Measurements from ENCODE around the gene TAPT1. TPM values are rescaled to one million over a fixed set of nuclear protein-coding genes. Genes with fewer than 3 reads are reported as not detected.

Gene TAPT1
- total RNA-seq, 1 donor from 2014 or later: 17.4 TPM

- no peak for DNase-seq
Observed at GRCh38 chr4:16248605-16249004, 22.3 kb upstream of the TAPT1 start.

GRCh38 chr4:16245241-16245640, 19.0 kb upstream of the TAPT1 start:
- DNase-seq: no peak

DNA sequence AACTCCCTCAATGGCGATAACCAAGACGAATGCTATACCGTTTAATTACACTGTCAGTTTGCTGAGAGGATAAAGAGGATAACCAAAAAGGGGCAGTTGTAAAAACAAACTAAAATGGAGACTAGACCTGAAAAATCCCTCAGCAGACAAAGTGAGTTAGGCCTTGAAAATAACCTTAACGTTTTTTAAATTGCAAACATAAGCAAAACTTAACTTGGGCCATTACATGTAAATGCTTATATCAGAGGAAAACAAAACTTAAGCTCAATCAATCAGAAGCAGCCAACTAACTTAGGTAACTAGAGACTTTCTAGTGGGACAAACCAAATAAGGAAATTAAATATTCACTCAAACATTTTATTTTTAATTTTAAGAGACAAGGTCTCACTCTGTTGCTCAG, 17.0 kb upstream of the TAPT1 start:
- DNase-seq: no peak

DNA sequence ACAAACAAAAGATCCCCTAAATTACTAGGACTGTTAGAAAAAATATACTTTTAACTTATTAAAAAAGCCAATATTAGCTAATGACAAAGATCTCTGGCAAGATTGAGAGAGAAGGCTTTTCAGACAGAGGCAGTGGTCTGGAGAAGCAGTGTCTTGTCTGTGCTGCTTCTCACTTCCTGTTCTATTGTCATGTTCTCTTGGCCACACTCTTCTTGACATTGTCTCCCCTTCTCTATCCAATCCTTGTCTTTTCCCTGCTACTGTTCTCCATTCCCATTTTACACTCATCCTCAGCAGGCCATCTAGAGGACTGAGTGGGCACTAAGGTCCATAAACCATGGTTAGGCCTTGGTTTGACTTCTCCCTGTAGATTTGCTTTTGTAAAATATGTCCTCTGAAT, 14.0 kb upstream of the TAPT1 start:
- DNase-seq: no peak

GRCh38 chr4:16239086-16239485, 12.8 kb upstream of the TAPT1 start:
- DNase-seq: no peak

GRCh38 chr4:16238327-16238726, 12.1 kb upstream of the TAPT1 start:
- no peak for DNase-seq

DNA sequence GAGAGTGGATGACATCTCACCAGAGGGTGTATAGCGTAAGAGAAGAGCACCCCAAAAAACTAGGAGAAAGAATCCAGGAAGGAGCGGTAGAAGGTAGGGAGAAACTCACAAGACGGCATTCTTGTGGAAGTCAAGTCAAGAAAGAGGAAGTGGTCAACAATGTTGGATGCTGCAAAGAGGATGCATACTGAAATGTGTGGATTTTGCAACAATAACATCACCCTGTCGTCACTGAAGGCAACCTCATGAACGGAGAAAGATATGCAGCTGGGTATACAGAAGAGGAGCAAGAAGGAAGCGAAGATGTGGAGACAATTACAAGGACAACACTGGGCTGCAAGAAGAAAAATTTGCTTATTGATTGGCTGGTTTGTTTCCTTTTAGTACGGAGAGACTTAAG, 11.4 kb upstream of the TAPT1 start:
- DNase-seq: no peak

DNA sequence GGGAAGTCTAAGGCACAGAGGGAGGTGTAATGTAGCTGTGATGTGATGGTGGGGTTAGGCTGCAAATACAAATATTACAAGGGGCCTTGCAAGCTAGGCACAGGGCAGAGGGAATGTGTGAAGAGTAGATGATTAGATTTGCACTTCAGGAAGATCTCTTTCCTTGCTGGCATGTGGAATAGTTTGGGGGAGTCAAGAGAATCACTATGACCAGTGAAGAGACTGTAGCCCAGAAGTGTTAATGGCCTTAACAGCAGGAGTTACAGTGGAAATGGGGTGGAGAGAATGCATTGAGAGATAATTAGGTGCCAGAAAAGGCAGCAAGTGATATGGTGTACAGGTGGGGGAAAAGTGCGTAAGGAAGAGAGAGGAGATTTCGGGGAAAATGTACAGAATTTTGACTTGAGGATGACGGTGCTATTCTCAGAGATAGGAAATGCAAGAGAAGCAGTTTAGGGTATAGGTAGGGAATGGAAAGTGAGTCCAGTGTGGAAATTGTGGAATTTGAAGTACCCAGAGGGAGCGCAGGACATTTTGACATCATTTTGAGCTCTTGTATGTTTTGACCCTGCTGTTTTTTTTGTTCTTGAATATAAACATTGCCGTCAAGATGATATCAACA, 10.2 kb upstream of the TAPT1 start:
- DNase-seq: no peak

DNA sequence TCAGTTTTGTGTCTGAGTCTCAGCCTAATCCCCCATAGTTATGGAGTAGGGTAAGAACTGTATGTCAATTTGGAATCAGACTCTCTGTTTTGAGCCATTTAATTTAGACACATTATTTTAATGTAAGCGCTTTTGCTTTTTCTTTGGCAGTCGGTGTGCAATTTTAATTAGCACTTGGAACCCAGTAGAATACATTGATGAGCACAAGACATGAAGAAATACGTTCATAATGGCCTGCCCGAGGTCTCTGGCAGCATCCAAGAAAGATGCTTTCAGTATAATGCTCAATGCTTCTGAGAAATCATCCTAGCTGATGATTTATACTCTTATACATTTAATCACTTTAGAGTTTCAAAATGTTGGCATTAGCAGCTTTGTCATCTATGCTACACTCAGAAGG, 8.9 kb upstream of the TAPT1 start:
- DNase-seq: no peak

- no peak for DNase-seq
Observed at GRCh38 chr4:16233569-16234177, 7.4 kb upstream of the TAPT1 start.

- no peak for DNase-seq
Observed at GRCh38 chr4:16231570-16232245, 5.4 kb upstream of the TAPT1 start.

DNA sequence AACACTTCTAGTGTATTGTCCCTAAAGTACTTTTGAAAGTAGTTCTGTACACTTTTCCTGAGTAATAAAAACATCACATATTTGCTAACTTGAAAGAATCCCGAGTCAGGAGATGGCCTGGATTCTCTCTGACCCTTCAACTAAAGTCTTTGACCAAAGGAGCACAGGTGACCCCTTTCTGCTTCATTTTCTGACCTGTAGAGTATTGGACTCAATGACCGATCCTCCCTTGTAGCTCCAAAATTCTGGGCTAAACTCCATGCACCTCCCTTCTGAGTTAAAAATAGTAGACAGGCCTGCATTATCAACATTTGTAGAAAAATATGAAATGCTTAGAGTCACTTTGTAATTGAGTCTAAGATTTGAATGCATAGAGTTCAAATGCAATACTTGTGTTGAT, 4.0 kb upstream of the TAPT1 start:
- no peak for DNase-seq

DNA sequence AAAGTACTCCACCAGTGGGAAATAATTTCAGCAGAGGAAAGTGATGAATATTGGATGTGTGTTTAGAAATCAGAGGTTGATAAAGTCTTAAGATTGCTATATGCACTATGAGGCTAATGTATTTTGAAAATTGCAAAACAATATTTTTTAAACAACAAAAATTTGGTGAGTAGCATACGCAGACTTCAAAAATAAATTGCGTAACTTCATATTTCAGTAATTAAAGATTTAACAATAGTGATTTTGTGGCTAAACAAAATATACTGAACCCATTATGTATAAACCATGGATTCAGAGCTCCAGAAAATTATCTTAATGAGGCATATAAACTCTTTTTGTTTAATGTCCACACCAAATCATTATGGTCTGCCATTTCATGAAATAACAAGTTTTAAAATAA, 3.3 kb upstream of the TAPT1 start:
- DNase-seq: no peak

GRCh38 chr4:16227462-16227868, 1.2 kb upstream of the TAPT1 start:
- peak; percentile 53 for DNase-seq

DNA sequence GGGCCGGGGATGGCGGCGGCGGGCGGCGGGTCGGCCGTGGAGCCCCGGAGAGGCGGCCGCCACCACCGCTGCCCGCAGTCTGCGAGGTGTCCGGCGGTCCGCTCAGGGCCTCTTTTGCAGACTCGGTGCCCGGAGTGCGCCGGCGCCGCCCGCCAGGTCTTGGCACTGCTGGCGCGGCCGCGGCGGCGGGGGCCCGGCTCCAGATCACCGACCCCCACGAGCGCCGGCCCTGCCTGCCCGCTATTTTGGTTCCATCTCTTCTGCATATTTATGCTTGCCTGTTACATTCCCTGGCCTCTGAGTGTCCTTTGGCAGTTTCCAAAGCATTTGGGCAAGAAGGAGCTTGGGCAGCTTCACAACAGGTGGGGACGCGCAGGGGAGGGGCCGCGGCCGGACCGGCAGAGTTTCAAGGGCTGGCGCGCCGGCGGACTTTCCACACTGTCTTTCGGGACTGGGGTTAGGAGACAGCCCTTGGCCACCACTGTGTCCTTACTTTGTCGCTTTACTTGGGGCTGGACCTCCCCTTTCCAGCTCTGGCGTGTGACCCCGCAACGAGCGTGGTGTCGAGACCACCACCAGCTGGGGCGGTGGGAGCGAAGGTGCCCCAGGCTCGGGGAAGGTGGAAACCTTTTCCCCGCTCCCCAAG, 668 bp upstream of the TAPT1 start:
- peak; percentile 55 for DNase-seq

GRCh38 chr4:16225167-16225862, 956 bp downstream of the TAPT1 start:
- DNase-seq: peak; percentile 57

DNA sequence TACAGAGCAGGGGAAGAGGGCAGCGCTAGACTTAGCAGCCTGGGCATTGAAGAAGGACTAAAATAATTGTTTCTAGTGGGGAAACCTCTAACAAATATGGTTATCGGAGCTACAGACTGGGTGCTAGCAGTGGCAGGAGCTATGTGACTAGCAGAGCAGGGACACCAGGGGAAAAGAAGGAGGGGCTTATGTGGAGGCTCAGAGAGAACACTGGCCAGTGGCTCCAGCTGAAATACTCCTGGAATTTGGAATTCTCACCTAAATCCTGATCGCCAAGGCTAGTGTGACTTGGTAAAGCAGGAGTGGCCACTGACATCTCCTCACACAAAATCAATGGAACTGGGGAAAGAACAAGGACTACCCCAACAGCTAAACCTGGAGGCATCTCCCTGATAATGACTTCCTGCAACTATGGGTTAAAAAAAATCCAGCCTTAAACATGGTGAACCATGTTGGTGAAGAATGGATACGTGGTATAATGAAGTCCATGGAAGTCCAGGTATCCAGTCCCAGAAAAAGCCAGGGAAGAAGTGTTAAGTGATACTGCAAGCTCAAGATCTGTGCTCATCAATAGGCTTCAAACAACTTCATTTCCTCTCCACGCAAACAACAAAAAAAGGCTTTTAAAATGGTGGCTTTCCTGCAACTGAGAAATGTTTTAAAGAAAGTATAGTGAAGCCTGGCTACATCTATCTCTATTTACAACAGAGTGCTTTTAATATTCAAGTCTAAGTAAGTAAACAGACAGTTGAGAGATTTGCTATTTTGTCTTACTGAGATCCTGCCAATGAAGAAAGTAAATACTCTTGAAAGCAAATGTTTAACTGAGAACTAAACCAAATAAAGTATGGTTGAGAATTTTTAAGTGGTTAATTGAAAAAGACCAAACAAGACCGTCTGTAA, 1.8 kb downstream of the TAPT1 start:
- DNase-seq: no peak

GRCh38 chr4:16222957-16223527, 3.2 kb downstream of the TAPT1 start:
- no peak for DNase-seq

GRCh38 chr4:16218950-16219349, 7.3 kb downstream of the TAPT1 start:
- DNase-seq: no peak

GRCh38 chr4:16217300-16218051, 8.8 kb downstream of the TAPT1 start:
- DNase-seq: no peak

- no peak for DNase-seq
Observed at GRCh38 chr4:16213121-16213520, 13.2 kb downstream of the TAPT1 start.
